GM12801 (cell line): Measurements from ENCODE around the gene ENKD1.

Source experiments
- CTCF ChIP-seq: IDR thresholded peaks from one replicate; pipeline ENCODE4 v1.5.1; 2011; ENCODE audit warnings: control low read depth; ENCODE audit not compliant: insufficient read length; ENCODE audit errors: extremely low read depth

ENKD1 gene

DNA sequence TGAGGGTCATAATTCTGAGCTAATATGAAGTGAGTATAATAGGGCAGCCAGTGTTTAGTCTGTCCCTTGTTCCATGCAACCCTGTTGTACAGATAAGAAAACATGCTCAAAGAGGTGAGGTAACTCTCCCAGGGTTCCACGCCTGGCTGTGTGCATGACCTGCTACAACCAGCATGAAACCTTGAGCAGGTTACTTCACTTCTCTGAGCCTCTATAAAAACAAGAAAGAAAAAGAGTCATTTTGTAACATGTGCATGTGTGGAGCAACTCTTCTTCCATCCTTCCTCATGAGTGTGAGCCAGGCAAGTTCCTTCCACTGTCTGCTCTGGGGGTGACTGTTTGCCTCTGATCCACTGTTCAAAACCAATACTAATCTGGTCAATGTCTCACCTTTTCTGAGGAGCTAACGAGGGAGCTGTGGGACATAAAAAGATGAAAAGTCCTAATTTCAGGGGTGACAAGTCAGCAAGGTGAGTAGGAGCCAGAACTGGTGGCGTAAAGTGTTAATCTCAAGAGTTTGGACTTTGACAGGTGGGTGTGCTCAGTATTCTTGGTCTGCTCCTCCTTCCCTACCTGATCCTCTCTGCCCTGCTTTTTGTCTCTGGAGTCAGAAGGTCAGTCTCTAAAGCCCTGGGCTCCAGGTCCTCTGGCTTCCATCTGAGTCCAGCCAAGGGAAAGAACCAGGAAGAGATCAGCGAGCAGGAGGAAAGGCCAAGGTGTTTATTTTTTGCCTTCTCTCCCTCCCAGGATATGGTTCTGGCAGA lies 31.1 kb upstream of the ENKD1 start:
- TF ChIP-seq CTCF, result no peak

- TF ChIP-seq CTCF, result no peak
Measured at GRCh38 chr16:67694611-67695010, 28.1 kb upstream of the ENKD1 start.

DNA sequence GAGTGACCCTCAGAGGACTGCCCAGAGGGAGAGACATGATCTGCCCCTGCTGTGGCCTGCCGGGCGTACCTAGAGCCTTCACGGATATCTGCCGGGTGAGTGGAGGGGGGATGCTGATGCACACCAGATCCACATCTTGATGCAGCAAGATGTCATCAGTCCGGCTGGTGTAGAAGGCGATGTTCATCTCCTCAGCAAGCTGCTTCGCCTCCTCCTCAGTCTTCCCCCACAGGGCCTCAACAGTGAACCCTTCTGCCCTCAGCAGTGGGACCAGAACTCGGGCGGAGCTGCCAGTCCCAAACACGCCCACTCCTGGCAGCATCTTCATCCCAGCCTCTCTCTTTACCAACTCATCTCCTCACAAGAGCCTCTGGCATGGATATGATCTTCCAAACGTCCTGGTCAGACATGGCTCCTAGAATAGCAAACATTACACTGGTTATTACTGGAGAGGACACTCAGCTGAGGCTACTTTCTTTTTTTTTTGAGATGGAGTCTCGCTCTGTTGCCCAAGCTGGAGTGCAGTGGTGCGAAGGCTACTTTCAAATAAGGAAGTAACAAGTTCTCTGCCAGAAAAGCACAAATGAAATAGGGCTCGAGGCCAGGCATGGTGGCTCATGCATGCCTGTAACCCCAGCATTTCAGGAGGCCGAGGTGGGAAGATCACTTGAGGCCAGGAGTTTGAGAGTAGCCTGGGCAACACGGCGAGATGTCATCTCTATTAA lies 19.0 kb upstream of the ENKD1 start:
- TF ChIP-seq CTCF, result no peak

- TF ChIP-seq CTCF, result no peak
Measured at GRCh38 chr16:67683767-67684166, 17.2 kb upstream of the ENKD1 start.

DNA sequence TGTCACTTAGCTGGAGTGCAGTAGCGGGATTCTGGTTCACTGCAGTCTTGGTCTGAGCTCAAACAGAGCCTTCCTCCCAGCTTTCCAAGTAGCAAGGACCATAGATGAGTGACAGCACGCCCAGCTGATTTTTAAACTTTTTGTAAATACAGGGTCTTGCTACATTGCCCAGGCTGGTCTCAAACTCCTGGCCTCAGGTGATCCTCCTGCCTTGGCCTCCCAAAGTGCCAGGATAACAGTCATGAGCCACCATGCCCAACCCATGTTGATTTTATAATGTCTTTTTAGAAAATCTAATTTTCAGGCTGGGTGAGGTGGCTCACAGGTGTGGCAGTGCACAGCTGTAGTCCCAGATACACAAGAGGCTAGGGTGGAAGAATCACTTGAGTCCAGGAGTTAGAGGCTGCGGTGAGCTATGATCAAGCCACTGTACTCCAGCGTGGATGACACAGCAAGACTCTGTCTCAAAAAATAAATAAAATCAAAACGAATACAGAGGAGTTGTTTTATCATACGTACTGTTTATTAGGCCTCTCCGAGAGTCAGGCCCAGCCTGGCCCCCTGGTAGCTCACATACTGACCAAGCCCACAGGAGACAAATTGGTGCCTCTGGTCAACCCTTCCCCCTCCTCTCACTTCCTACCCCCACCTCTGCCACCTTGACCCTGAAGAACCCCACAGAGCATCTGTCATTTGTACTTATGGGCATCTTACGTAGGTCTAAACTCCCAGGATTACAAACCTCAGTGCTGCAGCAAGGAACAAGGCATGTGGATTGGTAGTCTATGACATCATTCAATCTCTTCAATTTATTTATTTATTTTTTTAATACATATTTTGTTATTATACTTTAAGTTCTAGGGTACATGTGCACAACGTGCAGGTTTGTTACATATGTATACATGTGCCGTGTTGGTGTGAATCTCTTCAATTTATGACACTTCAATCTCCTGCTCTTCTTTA lies 13.7 kb upstream of the ENKD1 start:
- no peak for TF ChIP-seq CTCF

GRCh38 chr16:67678354-67679023 lies 11.9 kb upstream of the ENKD1 start:
- TF ChIP-seq CTCF, result no peak
